HG02884 (cell line): Measurements from ENCODE around the gene CDC42EP2.
A peak's percentile ranks its signal among the peaks of the same experiment; 100 is the strongest.

Experiments used
- ATAC-seq: cut with Tn5 transposase; IDR thresholded peaks from one replicate; pipeline ENCODE4 v1.9.1; 2021; ENCODE audit warnings: mild to moderate bottlenecking, moderate library complexity; ENCODE audit not compliant: unreplicated experiment

The CDC42EP2 gene, protein sequence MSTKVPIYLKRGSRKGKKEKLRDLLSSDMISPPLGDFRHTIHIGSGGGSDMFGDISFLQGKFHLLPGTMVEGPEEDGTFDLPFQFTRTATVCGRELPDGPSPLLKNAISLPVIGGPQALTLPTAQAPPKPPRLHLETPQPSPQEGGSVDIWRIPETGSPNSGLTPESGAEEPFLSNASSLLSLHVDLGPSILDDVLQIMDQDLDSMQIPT

DNA sequence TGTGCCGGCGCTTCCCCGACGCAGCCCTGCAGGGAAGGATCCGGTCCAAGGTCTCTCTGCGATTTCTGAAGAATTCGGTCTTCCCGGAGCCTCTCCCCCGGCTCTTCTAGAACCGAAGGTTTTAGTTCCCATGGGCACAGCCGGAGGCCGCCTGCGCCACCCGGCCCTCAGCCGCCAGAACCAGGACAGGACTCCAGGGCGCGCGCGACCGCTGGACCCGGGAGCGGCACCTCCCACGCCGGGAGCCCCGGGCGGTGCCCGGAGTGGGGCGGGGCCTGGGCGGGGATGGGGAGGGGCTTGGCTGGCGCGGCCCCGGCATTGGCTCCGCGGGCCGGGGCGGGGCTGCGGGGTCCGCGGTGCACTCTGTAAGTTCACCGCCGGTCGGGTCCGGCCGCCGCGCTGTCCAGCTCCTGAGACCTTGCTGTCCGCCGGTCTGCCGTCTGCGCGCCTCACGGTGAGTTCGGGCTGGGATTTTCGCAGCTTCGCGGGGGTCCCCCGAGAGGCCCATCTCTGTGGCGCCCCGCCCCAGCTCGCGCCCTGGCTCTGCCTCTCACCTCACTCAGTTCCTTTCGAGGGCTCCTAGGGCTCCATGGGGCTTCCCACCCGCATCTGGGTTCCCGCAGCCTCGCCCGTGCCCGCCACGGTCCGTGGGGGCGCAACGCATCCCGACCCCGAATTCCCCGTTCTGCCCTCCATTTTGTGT, at the start of gene CDC42EP2:
CDC42EP2 (plus strand) TSS at position 366 of the 703 bp plus-strand sequence. CDS start 6,033 bp downstream, outside the sequence.
- ATAC-seq = peak; percentile 65

DNA sequence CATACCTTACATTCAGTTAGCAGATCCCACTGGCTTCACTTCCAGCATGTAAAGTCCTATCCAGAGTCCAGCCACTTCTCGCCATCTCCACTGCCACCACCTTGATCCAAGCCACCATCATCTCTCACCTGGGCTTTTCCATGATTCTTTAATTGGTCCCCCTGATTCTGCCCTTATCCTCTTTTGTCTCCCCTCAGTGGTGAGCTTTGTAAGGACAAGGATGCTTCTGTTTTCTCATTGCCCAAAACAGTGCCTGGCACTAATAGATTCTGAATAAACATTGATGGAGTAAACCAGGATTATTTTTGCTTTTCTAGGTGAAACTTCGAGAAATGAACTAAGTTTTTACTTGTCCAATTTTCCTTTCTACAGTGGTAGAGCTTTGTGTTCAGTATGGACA, 48.5 kb upstream of the CDC42EP2 start:
- ATAC-seq = no peak

DNA sequence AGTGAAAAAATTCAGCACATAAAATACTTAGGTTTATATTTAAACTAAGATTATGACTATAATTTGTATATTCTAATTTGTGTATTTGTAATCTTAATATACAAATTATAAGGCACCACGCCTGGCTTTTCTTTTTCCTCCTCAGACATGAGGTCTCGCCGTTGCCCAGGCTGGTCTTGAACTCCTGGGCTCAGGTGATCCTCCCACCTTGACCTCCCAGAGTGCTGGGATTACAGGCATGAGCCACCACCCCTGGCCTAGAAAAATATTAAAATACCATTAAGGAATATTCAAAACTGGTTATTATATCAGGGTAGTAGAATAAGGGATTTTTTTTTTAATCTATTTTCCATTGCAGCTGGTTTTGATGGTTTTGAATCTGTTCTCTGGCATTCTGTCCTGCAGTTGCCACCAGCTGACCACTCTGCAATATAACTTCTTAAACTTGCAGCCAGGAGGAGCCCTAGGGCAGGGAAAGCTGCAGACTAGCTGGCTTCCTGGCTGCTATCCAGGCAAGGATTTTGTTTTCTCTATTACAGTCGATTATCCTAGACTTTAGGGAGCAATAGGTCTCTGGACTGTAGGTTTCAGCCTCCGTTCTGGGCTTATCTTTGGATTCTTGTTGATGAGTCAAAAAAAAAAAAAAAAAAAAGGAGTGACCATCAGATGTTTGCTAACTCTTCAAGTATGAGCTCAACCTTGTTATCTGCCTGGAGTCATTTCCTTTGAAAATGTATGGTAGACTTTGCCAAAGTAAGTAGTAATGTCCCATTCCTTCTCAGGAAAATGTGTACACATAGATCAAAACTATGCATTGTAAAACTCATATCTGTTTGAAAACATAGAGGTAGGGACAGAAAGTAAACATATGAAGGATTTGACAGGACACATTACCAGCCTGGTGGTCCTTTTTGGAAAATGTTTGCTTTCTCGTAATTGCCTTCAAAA, 39.7 kb upstream of the CDC42EP2 start:
- no peak for ATAC-seq

DNA sequence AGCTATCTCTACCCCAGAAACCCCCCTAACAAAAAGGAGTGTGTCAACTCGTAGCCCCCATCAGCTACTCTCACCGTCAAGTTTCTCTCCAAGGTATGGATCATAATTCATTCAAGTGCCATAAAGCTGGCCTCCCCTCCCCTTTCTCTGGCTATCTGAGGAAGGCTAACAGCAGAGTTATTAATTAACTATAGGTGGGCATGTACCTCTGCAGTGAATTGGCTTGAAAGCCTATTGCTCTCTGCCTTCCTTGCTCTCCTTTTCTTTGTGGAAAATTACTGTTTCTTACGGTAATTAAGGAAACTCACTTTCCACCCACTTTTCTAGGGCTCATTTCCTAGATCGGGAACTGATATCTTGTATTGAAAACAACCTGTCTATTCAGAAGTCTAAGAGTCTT, 38.8 kb upstream of the CDC42EP2 start:
- ATAC-seq = no peak

DNA sequence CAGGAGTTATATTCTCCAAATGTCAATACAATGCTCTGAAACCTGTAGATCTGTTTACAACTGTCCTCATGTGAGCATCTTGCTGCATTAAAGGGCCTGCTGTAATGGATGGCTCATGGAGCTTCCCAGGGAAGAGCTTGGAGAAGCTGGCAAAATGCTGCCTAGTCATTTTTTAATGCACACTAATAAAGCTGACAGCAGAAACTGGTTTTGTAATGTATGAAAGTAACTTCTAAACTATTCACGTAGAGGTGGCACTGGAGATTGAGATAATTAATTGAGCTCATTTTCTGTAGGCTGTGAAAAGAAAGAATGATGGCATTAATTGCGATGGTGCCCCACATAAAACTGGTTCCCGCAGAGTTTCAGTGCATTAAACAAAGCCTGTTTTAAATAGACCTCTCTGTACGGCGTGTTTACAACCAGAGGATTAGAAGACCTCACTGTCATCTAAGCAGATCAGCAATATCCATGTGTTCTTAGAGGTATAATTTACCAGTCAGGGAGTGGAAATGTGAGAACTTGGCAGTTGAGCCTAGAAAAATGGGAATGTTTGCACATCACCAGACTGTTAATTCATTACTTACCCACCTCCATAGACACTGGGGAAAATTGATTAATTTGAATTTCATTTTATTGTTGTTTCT, 36.9 kb upstream of the CDC42EP2 start:
- no peak for ATAC-seq

DNA sequence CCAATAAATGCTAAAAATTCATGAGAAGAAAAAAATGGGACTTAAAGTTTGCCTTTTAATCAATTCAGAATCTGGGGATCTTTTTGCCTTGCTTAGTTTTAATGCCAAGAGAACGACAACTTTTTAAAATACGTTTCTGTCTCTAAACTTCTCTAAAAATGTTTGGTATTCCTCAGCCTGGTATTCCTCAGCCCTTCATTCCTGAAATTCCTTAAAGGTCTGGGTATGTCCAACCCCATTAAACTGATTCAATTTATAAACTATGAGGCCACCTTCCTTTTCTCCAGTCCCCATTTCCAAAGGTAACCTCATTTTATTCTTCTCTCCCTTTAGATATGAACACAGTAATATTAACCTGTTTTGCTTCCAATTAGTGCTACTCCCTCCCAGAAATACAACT, 36.3 kb upstream of the CDC42EP2 start:
- ATAC-seq = no peak

DNA sequence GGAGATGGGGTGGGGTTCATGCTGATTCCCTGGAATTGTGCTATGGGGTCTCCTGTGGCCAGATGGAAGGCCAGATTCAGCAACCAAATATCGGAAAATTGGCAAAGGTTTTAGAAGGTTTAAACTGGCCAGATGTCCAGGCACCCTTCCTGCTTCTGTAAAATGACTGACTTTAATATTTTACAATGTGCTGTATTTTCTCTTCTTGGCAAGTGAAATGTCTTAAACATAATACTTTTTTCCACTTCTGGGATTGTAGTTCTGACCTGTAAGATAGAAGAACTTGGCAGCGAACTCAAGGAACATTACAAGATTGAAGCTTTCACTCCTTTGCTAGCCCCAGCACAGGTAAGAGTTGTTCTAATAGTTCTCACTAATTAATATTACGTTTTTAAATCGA, 35.4 kb upstream of the CDC42EP2 start:
- ATAC-seq = no peak

DNA sequence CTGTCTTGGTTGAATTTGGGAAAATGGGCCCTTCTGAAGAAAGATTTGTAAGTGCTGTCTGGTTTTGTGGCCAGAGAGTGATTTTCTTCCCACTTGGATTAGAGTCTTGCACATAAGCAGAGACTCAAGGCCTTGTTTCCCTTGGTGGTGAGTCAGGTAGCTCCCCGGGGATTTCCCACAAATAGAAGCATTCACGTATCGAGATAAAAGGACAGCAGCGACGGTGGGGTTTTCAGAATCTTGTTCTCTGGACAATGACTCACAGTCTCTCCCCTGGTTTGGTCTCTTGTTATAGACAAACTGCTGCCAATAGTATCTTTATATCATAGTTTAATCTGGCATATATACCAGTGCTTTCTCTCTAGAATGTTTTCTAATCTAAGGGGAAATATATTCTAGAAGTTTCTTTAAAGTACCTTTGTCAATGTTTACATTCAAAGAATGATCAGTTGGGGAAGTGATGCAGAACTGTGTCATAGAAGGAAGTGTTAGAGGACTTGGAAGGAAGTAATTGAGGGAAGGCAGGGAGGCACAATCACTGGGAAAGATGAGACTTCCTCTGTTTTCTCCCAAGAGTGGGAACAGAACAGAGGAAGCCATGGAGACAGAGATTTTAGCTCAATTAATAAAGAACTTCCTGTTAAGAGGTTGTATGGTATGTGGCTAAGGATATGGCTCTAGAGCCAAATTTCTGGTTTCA, 34.8 kb upstream of the CDC42EP2 start:
- no peak for ATAC-seq

DNA sequence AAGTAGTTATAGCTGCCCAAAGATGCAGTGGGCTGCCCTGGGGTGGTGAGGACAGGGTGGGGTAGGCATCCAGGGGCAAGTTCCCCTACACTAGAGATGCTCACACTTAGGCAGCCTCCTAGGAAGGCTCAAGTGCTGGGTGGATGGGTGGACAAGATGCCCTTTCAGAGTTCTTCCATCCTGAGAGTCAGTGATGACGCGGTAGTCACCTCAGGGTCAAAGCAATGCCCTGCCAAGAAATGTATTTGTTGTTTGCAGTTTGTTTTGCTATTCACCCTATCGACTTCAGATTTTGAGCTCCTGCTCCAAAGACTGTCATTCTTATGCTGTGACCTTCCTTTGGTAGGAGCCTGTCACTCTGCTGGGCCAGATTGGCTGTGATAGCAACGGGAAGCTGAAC, 34.0 kb upstream of the CDC42EP2 start:
- ATAC-seq = no peak

DNA sequence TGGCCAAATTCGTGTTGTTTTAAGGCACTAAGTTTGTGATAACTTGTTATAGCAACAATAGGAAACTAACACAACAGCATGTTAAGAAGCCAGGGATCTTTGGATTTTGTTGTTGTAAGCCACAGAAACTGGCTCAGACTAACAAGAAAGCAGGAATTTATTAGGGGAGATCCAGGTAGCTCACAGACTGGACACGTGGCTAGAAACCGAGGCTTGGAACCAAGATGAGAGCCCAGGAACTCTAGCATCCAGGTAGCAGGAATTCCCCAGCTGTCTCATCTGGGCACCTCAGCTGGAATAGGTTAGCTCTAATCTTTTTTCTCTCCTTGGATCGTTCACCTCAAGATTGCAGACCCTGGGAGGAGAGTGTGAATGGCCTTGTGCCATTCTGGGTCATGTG, 28.0 kb upstream of the CDC42EP2 start:
- no peak for ATAC-seq

DNA sequence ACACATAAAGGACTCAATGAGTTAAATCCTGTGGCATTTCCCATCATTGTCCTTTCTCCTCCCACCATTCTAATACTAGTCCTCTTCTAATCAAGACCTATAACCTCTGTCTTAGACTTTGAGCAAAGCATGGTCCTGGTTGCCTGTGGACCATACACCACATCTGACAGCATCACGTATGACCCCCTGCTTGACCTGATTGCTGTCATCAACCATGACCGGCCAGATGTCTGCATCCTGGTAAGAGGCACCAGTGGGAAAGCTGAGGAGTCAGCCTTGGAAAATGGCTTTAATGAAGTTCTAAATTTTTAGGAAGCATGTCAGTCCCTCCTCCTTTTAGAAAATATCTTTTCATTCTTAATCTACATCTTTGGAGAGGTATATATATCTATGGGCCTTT, 27.1 kb upstream of the CDC42EP2 start:
- ATAC-seq = no peak

DNA sequence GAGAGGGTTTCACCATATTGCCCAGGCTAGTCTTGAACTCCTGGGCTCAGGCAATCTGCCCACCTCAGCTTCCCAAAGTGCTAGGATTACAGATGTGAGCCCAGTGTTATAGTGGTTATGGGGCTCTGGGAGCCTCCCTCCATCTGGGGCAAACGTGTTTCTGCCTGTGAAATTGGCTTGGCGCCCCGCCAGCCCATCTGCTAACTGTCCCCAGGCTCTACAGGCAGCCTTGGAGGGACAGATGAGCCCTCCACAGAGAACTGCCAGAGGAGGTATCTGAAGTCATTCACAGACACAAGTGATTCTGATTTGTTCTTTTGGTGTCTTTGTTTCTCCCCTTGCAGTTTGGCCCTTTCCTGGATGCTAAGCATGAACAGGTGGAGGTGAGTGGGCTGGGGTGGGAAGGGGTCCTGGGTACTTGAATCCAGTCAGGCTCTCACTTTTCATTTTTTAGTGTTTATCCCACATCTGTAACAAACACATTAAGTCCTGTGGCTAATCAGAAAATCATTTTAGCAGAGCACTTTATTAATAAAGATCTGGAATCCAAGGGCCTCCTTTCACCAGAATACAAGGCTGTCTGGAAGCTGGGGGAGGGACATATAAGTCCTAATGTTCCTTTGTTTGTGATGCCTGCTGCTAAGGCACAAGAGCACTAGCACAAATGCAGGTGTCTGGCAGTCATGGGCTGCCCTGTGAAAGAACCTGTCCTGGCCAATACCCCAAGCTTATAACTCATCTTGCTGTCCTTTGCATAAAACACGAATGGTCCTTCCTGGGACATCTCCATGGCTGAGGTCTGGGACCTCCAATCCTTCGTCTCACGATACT, 25.7 kb upstream of the CDC42EP2 start:
- ATAC-seq = no peak

DNA sequence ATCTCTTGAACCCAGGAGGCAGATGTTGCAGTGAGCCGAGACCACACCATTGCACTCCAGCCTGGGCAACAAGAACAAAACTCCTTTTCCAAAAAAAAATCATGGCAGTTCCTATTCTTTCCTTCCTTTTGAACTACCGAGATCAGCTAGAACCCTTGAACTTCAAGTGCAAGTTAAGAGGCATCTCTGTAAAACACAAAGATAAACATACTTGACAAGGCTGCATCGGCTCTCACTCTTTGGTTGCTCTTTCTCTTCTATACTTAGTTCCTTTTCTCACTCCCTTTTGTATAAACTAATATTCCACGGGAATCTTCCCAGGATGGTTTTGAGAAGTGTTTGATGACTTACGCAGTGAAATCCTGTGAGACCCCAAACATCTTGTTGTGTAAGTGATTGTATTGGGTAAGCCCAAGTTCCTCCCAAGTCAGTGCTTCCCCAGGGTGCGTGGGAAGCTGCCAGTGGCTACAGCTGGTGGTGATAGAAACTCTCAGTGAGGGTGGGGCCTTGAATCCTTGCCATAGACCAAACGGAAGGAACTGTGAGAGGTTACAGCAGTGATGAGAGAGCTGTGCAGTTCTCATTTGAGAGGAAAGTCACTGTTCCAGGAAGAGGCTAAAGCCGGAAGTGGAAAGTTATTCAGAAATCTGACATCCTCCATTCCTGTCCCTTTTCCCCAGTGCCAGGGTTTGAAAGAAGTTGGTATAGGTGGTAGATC, 24.1 kb upstream of the CDC42EP2 start:
- no peak for ATAC-seq

DNA sequence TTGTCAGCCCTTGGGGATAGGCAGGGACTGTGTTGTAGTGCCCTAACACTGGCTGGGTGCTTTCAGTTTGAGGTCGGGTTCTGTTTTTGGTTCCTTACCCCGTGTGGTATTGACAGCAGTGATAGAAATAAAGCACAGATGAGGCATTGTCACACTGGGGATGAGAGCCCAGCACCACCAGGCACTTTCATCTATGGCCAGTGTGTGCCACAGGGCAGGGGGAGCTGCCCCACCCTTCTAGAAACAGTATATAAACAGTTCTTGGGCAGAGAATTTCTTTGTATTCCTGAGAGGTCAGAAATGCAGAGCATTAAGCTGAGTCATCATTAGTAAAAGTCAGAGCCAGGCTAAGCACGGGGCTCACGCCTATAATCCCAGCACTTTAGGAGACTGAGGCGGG, 23.1 kb upstream of the CDC42EP2 start:
- no peak for ATAC-seq

DNA sequence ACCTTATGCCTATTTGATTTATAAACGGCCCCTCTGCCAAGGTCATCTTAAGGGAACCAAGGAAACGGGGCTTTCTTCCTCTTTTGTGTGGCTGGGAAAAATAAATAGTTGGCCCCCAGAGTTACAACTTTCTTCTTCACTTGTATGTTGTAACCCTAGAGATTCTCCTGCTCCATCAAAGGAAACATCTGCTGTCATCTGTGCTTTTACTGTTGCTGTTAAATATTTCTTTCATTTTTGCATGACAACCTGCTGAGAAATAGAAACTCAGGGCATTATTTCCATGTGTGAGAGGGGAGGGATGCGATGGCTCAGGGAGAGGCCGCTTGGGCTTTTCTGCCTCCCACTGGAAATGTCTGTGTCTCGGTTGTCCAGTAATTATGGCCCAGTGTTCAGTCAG, 21.8 kb upstream of the CDC42EP2 start:
- ATAC-seq = no peak

DNA sequence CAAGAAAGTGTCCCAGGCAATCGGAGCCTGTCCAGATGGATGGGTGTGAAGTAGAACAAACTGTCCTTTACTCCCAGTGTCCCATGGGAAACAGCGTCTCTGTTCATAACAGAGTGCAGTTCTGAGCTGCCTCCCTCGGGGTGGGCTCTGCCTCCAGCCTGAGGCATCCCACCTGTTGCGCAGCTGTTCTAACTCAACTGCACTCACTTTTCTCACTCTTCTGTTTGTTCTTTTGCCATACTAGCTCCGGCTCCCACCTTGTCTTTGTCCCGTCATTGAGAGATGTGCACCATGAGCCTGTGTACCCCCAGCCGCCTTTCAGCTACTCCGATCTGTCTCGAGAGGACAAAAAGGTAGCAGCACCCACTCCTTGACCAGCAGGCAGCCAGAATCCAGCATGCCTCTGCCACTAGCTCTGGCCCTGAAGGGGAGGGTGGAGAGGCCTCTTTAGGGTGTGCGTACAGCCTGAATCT, 20.7 kb upstream of the CDC42EP2 start:
- ATAC-seq = no peak

DNA sequence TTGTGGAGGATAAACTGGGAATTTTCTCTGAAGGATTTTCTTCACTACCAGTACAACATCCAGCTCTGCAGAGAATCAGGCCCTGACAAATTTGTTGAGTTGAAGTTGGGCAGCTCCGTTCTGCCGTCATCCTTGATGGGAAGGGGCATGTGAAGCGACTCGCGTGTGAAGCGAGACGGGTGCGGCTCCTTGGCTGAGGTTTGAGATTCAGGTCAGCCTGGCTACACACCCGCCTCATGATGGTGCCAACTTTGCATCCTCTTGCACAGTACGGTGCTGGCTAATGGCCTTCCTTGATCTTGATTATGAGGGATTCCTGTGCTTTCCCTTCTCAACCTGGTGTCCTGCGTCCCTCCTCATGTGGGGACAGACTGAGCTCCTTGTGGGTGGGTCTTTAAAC, 19.7 kb upstream of the CDC42EP2 start:
- ATAC-seq = no peak

DNA sequence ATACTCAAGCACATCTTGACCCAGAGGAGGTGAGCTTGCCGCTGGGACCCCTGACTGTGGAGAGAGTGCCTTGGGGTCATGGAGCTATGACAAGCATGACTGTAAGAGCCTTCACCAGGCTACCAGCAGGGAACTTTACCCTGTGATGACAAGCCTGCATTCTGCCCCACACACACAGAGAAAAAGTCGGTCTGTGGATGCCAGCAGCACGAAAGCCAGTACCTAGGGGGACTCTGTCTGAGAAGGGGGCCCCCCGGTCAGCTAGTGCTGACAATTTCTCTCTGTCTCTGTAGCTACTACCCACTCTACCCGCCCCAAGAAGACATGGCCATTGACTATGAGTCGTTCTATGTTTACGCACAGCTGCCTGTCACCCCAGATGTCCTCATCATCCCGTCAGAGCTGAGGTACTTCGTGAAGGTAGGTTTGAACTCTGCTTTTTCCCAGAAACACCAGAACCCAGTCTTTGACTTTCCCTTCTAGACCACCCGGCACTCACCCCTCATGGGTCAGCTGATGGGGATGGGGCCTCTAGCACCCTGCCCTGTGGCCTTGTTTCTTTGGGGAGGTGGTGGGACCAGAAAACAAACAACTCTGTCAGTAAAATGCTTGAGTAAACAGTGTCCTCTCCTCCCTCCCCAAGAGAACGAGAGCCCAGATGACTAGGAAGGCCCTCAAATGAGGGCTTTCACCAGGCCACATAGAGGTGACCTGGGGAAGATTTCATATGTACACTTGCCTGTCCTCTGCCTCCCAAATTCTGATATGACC, 18.9 kb upstream of the CDC42EP2 start:
- ATAC-seq = no peak
